ENCODE measurements around the gene RASSF3.

RASSF3 gene

DNA sequence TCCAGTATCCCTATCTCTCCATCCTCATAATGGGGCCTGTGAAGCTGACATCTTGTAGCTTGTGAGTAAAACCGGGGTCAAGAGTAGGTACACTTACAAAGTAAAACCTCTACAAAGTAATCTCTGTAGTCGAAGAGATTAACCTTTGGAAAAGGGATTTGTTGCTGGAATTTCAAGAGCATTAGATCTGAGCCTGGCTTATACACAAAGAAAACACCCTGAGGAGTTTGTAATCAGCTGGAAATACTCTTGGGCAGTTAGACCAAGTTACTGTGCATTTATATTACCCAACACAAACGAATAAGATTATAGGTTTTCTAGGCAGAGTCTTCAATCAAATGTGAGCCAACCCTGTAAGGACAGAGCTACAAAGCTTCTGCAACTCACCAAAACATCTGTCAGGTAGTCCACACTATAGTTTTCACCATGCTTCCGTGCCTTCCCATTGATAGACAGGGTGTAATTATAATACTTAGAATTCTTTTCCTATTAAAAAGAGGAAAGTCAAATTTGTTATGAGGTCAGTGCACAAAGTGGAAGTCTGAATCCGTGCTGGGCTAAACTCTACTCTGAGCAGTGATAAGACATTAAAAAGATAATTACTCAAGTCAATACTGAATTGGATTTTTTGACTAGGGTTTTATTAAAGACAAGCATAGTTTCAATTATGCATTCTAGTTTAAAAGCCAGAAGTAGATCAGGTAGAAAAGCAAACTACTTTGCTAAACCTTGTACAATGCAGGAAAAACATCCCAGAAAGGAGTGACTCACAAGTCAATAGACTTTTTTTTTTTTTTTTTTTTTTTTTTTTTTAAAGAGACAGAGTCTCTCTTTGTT lies 134.3 kb downstream of the RASSF3 start:
- TF ChIP-seq GATA2 (IDR thresholded peaks at IDR 0.05; ENCODE audit: low read depth, low read length): no peak
- no peak for TF ChIP-seq GATA3 (IDR thresholded peaks at IDR 0.05; ENCODE audit: low read depth, low read length)

DNA sequence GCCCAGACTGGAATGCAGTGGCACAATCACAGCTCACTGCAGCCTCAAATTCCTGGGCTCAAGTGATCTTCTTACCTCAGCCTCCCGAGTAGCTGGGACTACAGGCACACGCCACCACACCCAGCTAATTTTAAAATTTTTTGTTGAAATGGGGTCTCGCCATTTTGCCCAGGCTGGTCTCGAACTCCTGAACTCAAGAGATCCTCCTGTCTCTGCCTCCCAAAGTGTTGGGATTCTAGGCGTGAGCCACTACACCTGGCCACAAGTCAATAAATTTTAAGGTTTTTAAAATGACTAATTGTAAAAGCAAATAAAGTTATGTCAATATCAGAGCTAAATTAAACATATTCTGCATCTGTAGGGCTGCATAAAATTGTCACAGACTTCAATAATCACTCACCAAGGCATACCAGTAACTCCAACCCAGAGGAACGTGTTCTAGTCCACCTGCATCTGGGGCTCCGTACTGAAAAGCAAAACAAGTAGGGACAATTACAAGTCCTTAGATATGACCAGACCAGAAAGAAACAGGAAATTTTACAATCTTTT lies 135.0 kb downstream of the RASSF3 start:
- TF ChIP-seq GATA3 (IDR thresholded peaks at IDR 0.05; ENCODE audit: low read depth, low read length) (no peak), GATA2 (IDR thresholded peaks at IDR 0.05; ENCODE audit: low read depth, low read length) (no peak)

DNA sequence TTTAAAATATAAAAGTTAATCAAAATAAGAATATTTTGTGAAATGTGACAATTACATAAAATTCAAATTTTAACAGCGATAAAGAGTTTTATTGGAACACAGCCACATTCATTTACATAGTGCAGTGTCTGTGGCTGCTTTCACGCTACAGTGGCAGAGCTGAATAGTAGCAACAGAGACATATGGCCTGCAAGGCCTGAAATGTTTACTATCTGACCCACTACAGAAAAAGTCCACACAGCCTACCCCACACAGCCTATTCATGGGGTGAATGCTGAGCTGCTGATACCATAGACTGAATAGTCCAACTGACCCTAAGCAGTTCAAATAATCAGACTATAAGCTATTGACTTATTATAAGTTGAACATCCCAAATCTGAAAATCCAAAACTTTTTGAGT lies 135.7 kb downstream of the RASSF3 start:
- TF ChIP-seq GATA3 (IDR thresholded peaks at IDR 0.05; ENCODE audit: low read depth, low read length) (no peak), GATA2 (IDR thresholded peaks at IDR 0.05; ENCODE audit: low read depth, low read length) (no peak)

DNA sequence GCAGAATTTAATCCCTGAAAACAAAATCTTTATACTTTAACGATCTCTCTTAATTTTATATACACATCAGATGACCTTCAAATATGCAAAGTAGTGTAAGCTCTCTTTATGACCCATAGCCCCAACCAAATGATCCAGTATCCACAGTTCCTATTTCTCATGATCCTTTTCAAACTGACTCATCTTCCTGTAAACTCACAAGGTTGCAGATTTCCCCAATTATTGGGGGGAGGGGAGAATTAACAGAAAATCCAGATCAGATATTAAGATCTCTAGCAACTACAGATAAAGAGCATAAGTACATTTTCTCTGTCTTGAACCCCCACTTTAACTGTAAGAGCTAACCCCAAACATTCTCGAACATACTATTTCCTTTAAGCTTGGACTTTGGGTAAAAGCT lies 136.4 kb downstream of the RASSF3 start:
- TF ChIP-seq GATA2 (IDR thresholded peaks at IDR 0.05; ENCODE audit: low read depth, low read length) (no peak), GATA3 (IDR thresholded peaks at IDR 0.05; ENCODE audit: low read depth, low read length) (no peak)

Data from SH-SY5Y (cell line).